Caki2 (cell line): ENCODE measurements around the gene RBMS2. TPM values are rescaled to one million over a fixed set of nuclear protein-coding genes. Genes with fewer than 3 reads are reported as not detected.
"Not testable (repeated sequence)": the region's sequence is repeated elsewhere in the genome, so short reads cannot be mapped to it uniquely, and the experiment has no call there.

Source experiments
- DNase-seq: peaks from one replicate; pipeline ENCODE4 v3.0.0-alpha.2; 2015; ENCODE audit warnings: low read depth
- in situ Hi-C: cut with HindIII; loops from 2 replicates; pipeline ENCODE4 v1.10.0; 2016; ENCODE audit warnings: low sequenced_read_pairs, low pct_unique_long_range_greater_than_20kb, mixed read lengths
- total RNA-seq: library from RNA; depleted of rRNA; stranded (reverse); fragments of >200 nt; shearing (Covaris generic); gene quantifications from 2 replicates; pipeline ENCODE4 v1.2.3, GENCODE V29; 2014; ENCODE audit warnings: low replicate concordance

Gene RBMS2
- total RNA-seq, 1 experiment from 2014 or later, result 16.6 TPM

GRCh38 chr12:56499452-56499851 is 22.2 kb upstream of the RBMS2 start:
- in situ Hi-C loops, DNase-seq: not testable (repeated sequence)

GRCh38 chr12:56499879-56500278 is 21.7 kb upstream of the RBMS2 start:
- in situ Hi-C loops, DNase-seq: not testable (repeated sequence)

- DNase-seq, result no peak
- in situ Hi-C loops, result no loop called here
Measured at GRCh38 chr12:56510786-56511185, 10.8 kb upstream of the RBMS2 start.

GRCh38 chr12:56514014-56514318 is 7.7 kb upstream of the RBMS2 start:
- in situ Hi-C loops, DNase-seq: not testable (repeated sequence)

GRCh38 chr12:56517854-56518253 is 3.8 kb upstream of the RBMS2 start:
- no peak for DNase-seq
- in situ Hi-C loops, result no loop called here

GRCh38 chr12:56518570-56518969 is 3.0 kb upstream of the RBMS2 start:
- no peak for DNase-seq
- in situ Hi-C loops, result no loop called here

- DNase-seq, result no peak
- in situ Hi-C loops, result loop anchor here (5.0 kb wide), 2 partner anchors 52 to 107 kb away; no protein-coding TSS in a partner anchor
Measured at GRCh38 chr12:56520048-56520447, 1.6 kb upstream of the RBMS2 start.

GRCh38 chr12:56520506-56520905 is 1.1 kb upstream of the RBMS2 start:
- no peak for DNase-seq
- in situ Hi-C loops, result loop anchor here (5.0 kb wide), 2 partner anchors 52 to 107 kb away; no protein-coding TSS in a partner anchor

GRCh38 chr12:56521209-56521589 is 421 bp upstream of the RBMS2 start:
- no peak for DNase-seq
- in situ Hi-C loops, result loop anchor here (5.0 kb wide), 2 partner anchors 51 to 106 kb away; no protein-coding TSS in a partner anchor

- in situ Hi-C loops, result loop anchor here (5.0 kb wide), 2 partner anchors 50 to 105 kb away; no protein-coding TSS in a partner anchor
- peak; percentile 44 for DNase-seq
Measured at GRCh38 chr12:56522411-56523193, 982 bp downstream of the RBMS2 start.

- no peak for DNase-seq
- in situ Hi-C loops, result no loop called here
Measured at GRCh38 chr12:56528846-56529245, 7.2 kb downstream of the RBMS2 start.

- in situ Hi-C loops, result no loop called here
- DNase-seq, result no peak
Measured at GRCh38 chr12:56529656-56530055, 8.0 kb downstream of the RBMS2 start.

GRCh38 chr12:56530390-56531055 is 8.9 kb downstream of the RBMS2 start:
- no peak for DNase-seq
- in situ Hi-C loops, result no loop called here

GRCh38 chr12:56537546-56537945 is 15.9 kb downstream of the RBMS2 start:
- no peak for DNase-seq
- in situ Hi-C loops, result no loop called here

GRCh38 chr12:56541631-56542030 is 20.0 kb downstream of the RBMS2 start:
- in situ Hi-C loops, result no loop called here

GRCh38 chr12:56542164-56542563 is 20.5 kb downstream of the RBMS2 start:
- no peak for DNase-seq
- in situ Hi-C loops, result no loop called here

More at GRCh38 chr12:56541631-56542030, 20.0 kb downstream of the RBMS2 start:
- no peak for DNase-seq

GRCh38 chr12:56545023-56545604 is 23.5 kb downstream of the RBMS2 start:
- in situ Hi-C loops, result no loop called here
- DNase-seq, result no peak

- in situ Hi-C loops, result no loop called here
- DNase-seq, result no peak
Measured at GRCh38 chr12:56546680-56547079, 25.1 kb downstream of the RBMS2 start.

GRCh38 chr12:56551070-56551469 is 29.4 kb downstream of the RBMS2 start:
- in situ Hi-C loops, result no loop called here
- no peak for DNase-seq
